Activated CD8-positive, alpha-beta memory T cell treated with anti-CD3 and anti-CD28 coated beads for 1 hour (primary cell): ENCODE results near the gene FSCN2.
"Not testable (repeated sequence)": the region's sequence is repeated elsewhere in the genome, so short reads cannot be mapped to it uniquely, and the experiment has no call there.

Source experiments
- DNase-seq, 2 donors: peaks; one replicate each; pipeline ENCODE4 v3.0.0-alpha.2; 2020; ENCODE audit warnings: low read depth in 1 of 2; ENCODE audit errors: extremely low read depth in 1 of 2

Gene FSCN2

GRCh38 chr17:81573794-81574642, 45.8 kb downstream of the FSCN2 start:
- DNase-seq, result no peak

GRCh38 chr17:81574643-81574956, 46.4 kb downstream of the FSCN2 start:
- DNase-seq, result no peak

- DNase-seq, result no peak
These were observed 47.7 kb downstream of the FSCN2 start for GRCh38 chr17:81575836-81576235.

GRCh38 chr17:81576621-81577277, 48.6 kb downstream of the FSCN2 start:
- no peak for DNase-seq

- no peak for DNase-seq
These were observed 49.3 kb downstream of the FSCN2 start for GRCh38 chr17:81577278-81578000.

GRCh38 chr17:81578038-81578441, 49.9 kb downstream of the FSCN2 start:
- no peak for DNase-seq

- DNase-seq, result no peak
These were observed 50.5 kb downstream of the FSCN2 start for GRCh38 chr17:81578561-81579225.

GRCh38 chr17:81579298-81579697, 51.1 kb downstream of the FSCN2 start:
- no peak for DNase-seq

- no peak for DNase-seq
These were observed 51.7 kb downstream of the FSCN2 start for GRCh38 chr17:81579821-81580321.

GRCh38 chr17:81580481-81580880, 52.3 kb downstream of the FSCN2 start:
- DNase-seq, result no peak

- no peak for DNase-seq
These were observed 53.6 kb downstream of the FSCN2 start for GRCh38 chr17:81581758-81582157.

GRCh38 chr17:81582341-81582740, 54.2 kb downstream of the FSCN2 start:
- DNase-seq, result no peak

- DNase-seq, result no peak
These were observed 54.6 kb downstream of the FSCN2 start for GRCh38 chr17:81582749-81583148.

GRCh38 chr17:81583589-81584342, 55.6 kb downstream of the FSCN2 start:
- DNase-seq, result no peak

- not testable (repeated sequence) for DNase-seq
These were observed 56.6 kb downstream of the FSCN2 start for GRCh38 chr17:81584771-81585170.

GRCh38 chr17:81586096-81586495, 57.9 kb downstream of the FSCN2 start:
- DNase-seq, result no peak
